ENCODE measurements around the gene HK3. TPM values are rescaled to one million over a fixed set of nuclear protein-coding genes. Genes with fewer than 3 reads are reported as not detected.

HK3 gene
- total RNA-seq, 6 experiments from 2014 or later: 2.3 to 21.1 (median 9.1) TPM

DNA sequence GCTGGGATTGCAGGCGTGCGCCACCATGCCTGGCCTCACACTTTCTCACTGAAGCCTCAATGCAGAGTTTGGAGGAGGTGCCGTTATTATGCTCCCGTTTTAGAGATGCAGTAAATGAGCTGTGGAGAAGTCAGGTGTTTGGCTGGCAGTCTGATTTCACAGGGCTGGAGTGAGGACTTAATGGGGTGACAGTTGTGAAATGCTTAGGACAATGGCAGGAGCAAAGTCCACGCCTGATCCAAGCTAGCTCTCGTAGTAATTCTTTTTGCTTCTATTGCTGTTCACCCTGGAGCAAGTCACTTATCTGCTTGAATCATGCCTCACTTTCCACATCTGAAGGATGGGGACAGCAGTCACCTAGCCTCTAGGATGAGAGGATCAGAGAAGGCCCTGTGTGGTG lies 67.0 kb downstream of the HK3 start:
- no peaks in the 10 kb centered on the region for H3K27me3 ChIP-seq
- TF ChIP-seq POLR2A (IDR thresholded peaks at IDR 0.05): no peak
- TF ChIP-seq, protein P1, sequence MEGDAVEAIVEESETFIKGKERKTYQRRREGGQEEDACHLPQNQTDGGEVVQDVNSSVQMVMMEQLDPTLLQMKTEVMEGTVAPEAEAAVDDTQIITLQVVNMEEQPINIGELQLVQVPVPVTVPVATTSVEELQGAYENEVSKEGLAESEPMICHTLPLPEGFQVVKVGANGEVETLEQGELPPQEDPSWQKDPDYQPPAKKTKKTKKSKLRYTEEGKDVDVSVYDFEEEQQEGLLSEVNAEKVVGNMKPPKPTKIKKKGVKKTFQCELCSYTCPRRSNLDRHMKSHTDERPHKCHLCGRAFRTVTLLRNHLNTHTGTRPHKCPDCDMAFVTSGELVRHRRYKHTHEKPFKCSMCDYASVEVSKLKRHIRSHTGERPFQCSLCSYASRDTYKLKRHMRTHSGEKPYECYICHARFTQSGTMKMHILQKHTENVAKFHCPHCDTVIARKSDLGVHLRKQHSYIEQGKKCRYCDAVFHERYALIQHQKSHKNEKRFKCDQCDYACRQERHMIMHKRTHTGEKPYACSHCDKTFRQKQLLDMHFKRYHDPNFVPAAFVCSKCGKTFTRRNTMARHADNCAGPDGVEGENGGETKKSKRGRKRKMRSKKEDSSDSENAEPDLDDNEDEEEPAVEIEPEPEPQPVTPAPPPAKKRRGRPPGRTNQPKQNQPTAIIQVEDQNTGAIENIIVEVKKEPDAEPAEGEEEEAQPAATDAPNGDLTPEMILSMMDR (IDR thresholded peaks at IDR 0.05): no peak
- no peaks in the 10 kb centered on the region for H3K9me3 ChIP-seq
- intact Hi-C loops (cut with DNase I): no loop called here
- DNase-seq (no peak), ATAC-seq (no peak)
- 76% methylated on average over 6 of the region's 6 CpGs for WGBS (ENCODE audit: insufficient coverage, low coverage, low lambda C conversion rate, missing lambda C conversion rate)
- H3K27ac ChIP-seq: no peak overlapping the region
- H3K4me1 ChIP-seq: no peaks in the 10 kb centered on the region
- H3K36me3 ChIP-seq: no peaks in the 10 kb centered on the region
- no peak overlapping the region for H3K4me3 ChIP-seq

GRCh38 chr5:176831425-176831824 lies 67.7 kb downstream of the HK3 start:
- Histone ChIP-seq H3K27me3 (no peaks in the 10 kb centered on the region), H3K9me3 (no peaks in the 10 kb centered on the region), H3K36me3 (no peaks in the 10 kb centered on the region), H3K4me3 (no peak overlapping the region), H3K27ac (no peak overlapping the region), H3K4me1 (no peaks in the 10 kb centered on the region)
- WGBS (ENCODE audit: insufficient coverage, low coverage, low lambda C conversion rate, missing lambda C conversion rate): no CpG with 5 or more reads among the region's 8 CpGs
- no peak for TF ChIP-seq POLR2A (IDR thresholded peaks at IDR 0.05)
- TF ChIP-seq, protein P1 (IDR thresholded peaks at IDR 0.05): no peak
- intact Hi-C loops (cut with DNase I): no loop called here
- DNase-seq: no peak
- ATAC-seq: no peak

- DNase-seq (no peak), ATAC-seq (no peak)
- no peak overlapping the region for H3K4me3 ChIP-seq
- no peak overlapping the region for H3K27ac ChIP-seq
- TF ChIP-seq POLR2A (IDR thresholded peaks at IDR 0.05): no peak
- TF ChIP-seq, protein P1 (IDR thresholded peaks at IDR 0.05): no peak
- H3K36me3 ChIP-seq: no peaks in the 10 kb centered on the region
- intact Hi-C loops (cut with DNase I): no loop called here
- WGBS (ENCODE audit: insufficient coverage, low coverage, low lambda C conversion rate, missing lambda C conversion rate): 37% methylated on average over 9 of the region's 9 CpGs
- no peaks in the 10 kb centered on the region for H3K27me3 ChIP-seq
- no peaks in the 10 kb centered on the region for H3K4me1 ChIP-seq
- H3K9me3 ChIP-seq: no peaks in the 10 kb centered on the region
Observed at GRCh38 chr5:176830995-176831423, 68.1 kb downstream of the HK3 start.

Other genes with a start within 250 kb of the HK3 start
- not detected for gene UNC5A, start 88.8 kb downstream of the HK3 start, total RNA-seq
- gene UIMC1, start 107.4 kb upstream of the HK3 start, total RNA-seq: 10 to 100 TPM in 4 of 6 experiments, 1 to 10 TPM in 2; 8.4 to 15.6 (median 13.0) TPM
- 1 to 10 TPM; 5.3 to 7.4 (median 6.0) TPM for gene ZNF346, start 123.3 kb upstream of the HK3 start, total RNA-seq
- gene FGFR4, start 187.6 kb upstream of the HK3 start, total RNA-seq: 10 to 100 TPM; 38.9 to 73.3 (median 55.1) TPM
- gene NSD1, start 234.4 kb upstream of the HK3 start, total RNA-seq: 10 to 100 TPM; 13.1 to 33.1 (median 23.6) TPM

Data from right lobe of liver (tissue), 6 donors.